ENCODE data around the gene KCTD3. TPM values are rescaled to one million over a fixed set of nuclear protein-coding genes. Genes with fewer than 3 reads are reported as not detected.

The KCTD3 gene
- total and polyA plus RNA-seq, 2 donors (not counting 3 experiments of a cell fraction or from before 2014, with no cell fraction given) = 19.1 to 28.3 TPM

DNA sequence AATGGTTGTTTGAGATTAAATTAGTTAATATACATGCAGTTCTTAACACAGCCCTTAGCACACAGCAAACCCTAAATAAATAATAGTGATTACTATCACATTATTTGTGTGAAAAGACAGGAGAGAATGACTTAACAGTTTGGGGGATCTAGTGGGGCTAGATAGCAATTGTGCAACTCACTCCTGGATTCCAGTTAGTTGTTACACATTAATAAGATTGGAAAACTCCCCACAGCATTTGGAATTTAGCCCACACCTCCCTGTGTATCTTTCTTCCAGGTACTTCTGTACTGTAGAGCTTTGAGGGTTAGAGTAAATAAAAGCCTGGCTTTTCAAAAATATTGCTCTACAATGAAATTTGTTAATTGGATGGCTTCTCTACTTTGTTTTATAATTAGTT is 93.2 kb downstream of the KCTD3 start:
- H3K27ac ChIP-seq (ENCODE audit: insufficient read depth, low read depth, low read length) = no peak overlapping the region
- ChIA-PET CTCF (no interaction called here), POLR2A (no interaction called here)
- H3K9me1 ChIP-seq (replicated peaks; ENCODE audit: control insufficient read depth, extremely low read depth, insufficient read depth, low read length) = no peaks in the 10 kb centered on the region
- H3K4me1 ChIP-seq (ENCODE audit: control insufficient read depth, extremely low read depth, insufficient read depth, low read length) = no peaks in the 10 kb centered on the region
- DNase-seq (ENCODE audit: low read depth, low spot score) (no peak), FAIRE-seq (no peak)
- H3K36me3 ChIP-seq (ENCODE audit: control insufficient read depth in 2 of 2, extremely low read depth in 1 of 2, insufficient read depth in 2 of 2, low read length in 2 of 2) = no peaks in the 10 kb centered on the region
- H2AFZ ChIP-seq (ENCODE audit: low read depth, low read length) = no peak overlapping the region
- H3K9me3 ChIP-seq (replicated peaks; ENCODE audit: control insufficient read depth, insufficient read depth, low read length) = no peaks in the 10 kb centered on the region
- dilution Hi-C loops (cut with MboI; ENCODE audit: extremely low pct_ligation_motif_present, low sequenced_read_pairs) = no loop called here
- H4K20me1 ChIP-seq (replicated peaks; ENCODE audit: control insufficient read depth, extremely low read depth, insufficient read depth, low read length) = no peaks in the 10 kb centered on the region
- no peaks in the 10 kb centered on the region for H3K79me2 ChIP-seq (ENCODE audit: control insufficient read depth, insufficient read depth, low read length)
- H3K4me3 ChIP-seq (replicated peaks in 1 of 3; ENCODE audit: insufficient read depth in 1 of 3, low read depth in 1 of 3, low read length in 3 of 3) = no peak overlapping the region
- no peak overlapping the region for H3K4me2 ChIP-seq (ENCODE audit: insufficient read depth, low read length)
- H3K27me3 ChIP-seq (ENCODE audit: control insufficient read depth in 2 of 2, insufficient read depth in 2 of 2, low read length in 2 of 2) = no peaks in the 10 kb centered on the region
- BruUV-seq (replicated peaks) = no TSS peak
- TF ChIP-seq FOS (IDR thresholded peaks at IDR 0.05; ENCODE audit: borderline replicate concordance, insufficient read depth, low read length) = no peak
- TF ChIP-seq EZH2 (IDR thresholded peaks at IDR 0.05; ENCODE audit: borderline replicate concordance, low read depth, low read length, severe bottlenecking) = no peak
- TF ChIP-seq MYC (IDR thresholded peaks at IDR 0.05; ENCODE audit: low read depth, low read length) = no peak
- no peak for TF ChIP-seq JUN (IDR thresholded peaks at IDR 0.05; ENCODE audit: borderline replicate concordance, insufficient read depth, insufficient read length, low read depth)
- TF ChIP-seq GATA2 (IDR thresholded peaks at IDR 0.05; ENCODE audit: insufficient read depth, insufficient read length, low read depth, low read length) = no peak
- TF ChIP-seq POLR2AphosphoS5 (IDR thresholded peaks at IDR 0.05; ENCODE audit: insufficient read depth, low read depth, low read length) = no peak
- intact Hi-C loops (cut with micrococcal nuclease) = no loop called here
- no peak overlapping the region for H3K9ac ChIP-seq (replicated peaks; ENCODE audit: extremely low read depth, insufficient read depth, low read length)

- no peaks in the 10 kb centered on the region for H3K9me3 ChIP-seq (replicated peaks; ENCODE audit: control insufficient read depth, insufficient read depth, low read length)
- no peak overlapping the region for H3K4me2 ChIP-seq (ENCODE audit: insufficient read depth, low read length)
- POLR2A ChIA-PET = no interaction called here
- FAIRE-seq (no peak), DNase-seq (ENCODE audit: low read depth, low spot score) (no peak)
- no peaks in the 10 kb centered on the region for H3K4me1 ChIP-seq (ENCODE audit: control insufficient read depth, extremely low read depth, insufficient read depth, low read length)
- dilution Hi-C loops (cut with MboI; ENCODE audit: extremely low pct_ligation_motif_present, low sequenced_read_pairs) = no loop called here
- BruUV-seq (replicated peaks) = no TSS peak
- no peaks in the 10 kb centered on the region for H3K9me1 ChIP-seq (replicated peaks; ENCODE audit: control insufficient read depth, extremely low read depth, insufficient read depth, low read length)
- H3K27ac ChIP-seq (ENCODE audit: insufficient read depth, low read depth, low read length) = no peak overlapping the region
- CTCF ChIA-PET = no interaction called here
- no peaks in the 10 kb centered on the region for H3K79me2 ChIP-seq (ENCODE audit: control insufficient read depth, insufficient read depth, low read length)
- H4K20me1 ChIP-seq (replicated peaks; ENCODE audit: control insufficient read depth, extremely low read depth, insufficient read depth, low read length) = no peaks in the 10 kb centered on the region
- H3K36me3 ChIP-seq (ENCODE audit: control insufficient read depth in 2 of 2, extremely low read depth in 1 of 2, insufficient read depth in 2 of 2, low read length in 2 of 2) = no peaks in the 10 kb centered on the region
- H3K27me3 ChIP-seq (ENCODE audit: control insufficient read depth in 2 of 2, insufficient read depth in 2 of 2, low read length in 2 of 2) = no peaks in the 10 kb centered on the region
- no peak for TF ChIP-seq MAX (IDR thresholded peaks at IDR 0.05; ENCODE audit: insufficient read depth, insufficient read length)
- no peak for TF ChIP-seq GATA2 (IDR thresholded peaks at IDR 0.05; ENCODE audit: insufficient read depth, insufficient read length, low read depth, low read length)
- no peak for TF ChIP-seq POLR2A (IDR thresholded peaks at IDR 0.05; ENCODE audit: low read depth, low read length)
- no peak for TF ChIP-seq JUN (IDR thresholded peaks at IDR 0.05; ENCODE audit: borderline replicate concordance, insufficient read depth, insufficient read length, low read depth)
- no peak for TF ChIP-seq FOS (IDR thresholded peaks at IDR 0.05; ENCODE audit: borderline replicate concordance, insufficient read depth, low read length)
- TF ChIP-seq CTCF (IDR thresholded peaks at IDR 0.05; ENCODE audit: extremely low read depth in 1 of 2, insufficient read depth in 1 of 2, low read depth in 1 of 2, low read length in 2 of 2) = no peak
- TF ChIP-seq POLR2AphosphoS5 (IDR thresholded peaks at IDR 0.05; ENCODE audit: insufficient read depth, low read depth, low read length) = no peak
- no peak for TF ChIP-seq MYC (IDR thresholded peaks at IDR 0.05; ENCODE audit: low read depth, low read length)
- no peak for TF ChIP-seq EZH2 (IDR thresholded peaks at IDR 0.05; ENCODE audit: borderline replicate concordance, low read depth, low read length, severe bottlenecking)
- intact Hi-C loops (cut with micrococcal nuclease) = no loop called here
- no peak overlapping the region for H3K4me3 ChIP-seq (replicated peaks in 1 of 3; ENCODE audit: insufficient read depth in 1 of 3, low read depth in 1 of 3, low read length in 3 of 3)
- H3K9ac ChIP-seq (replicated peaks; ENCODE audit: extremely low read depth, insufficient read depth, low read length) = no peak overlapping the region
- H2AFZ ChIP-seq (ENCODE audit: low read depth, low read length) = no peak overlapping the region
These were observed 93.9 kb downstream of the KCTD3 start for GRCh38 chr1:215661033-215661432.
